Fibroblast of the aortic adventitia (primary cell): ENCODE measurements around the gene IFNA5. TPM values are rescaled to one million over a fixed set of nuclear protein-coding genes. Genes with fewer than 3 reads are reported as not detected.

Experiments used
- DNase-seq: peaks from one replicate; pipeline ENCODE4 v3.0.0-alpha.2; 2010; ENCODE audit warnings: low read depth
- H3K4me3 ChIP-seq: 2 replicates; pipeline ENCODE4 v1.5.1; 2011; ENCODE audit warnings: low read depth, mild to moderate bottlenecking, control low read depth, low read length, moderate library complexity
- total RNA-seq: library from RNA; depleted of rRNA; stranded (reverse); fragments of >200 nt; gene quantifications from 2 replicates; pipeline ENCODE4 v1.2.3, GENCODE V29; 2012; ENCODE audit warnings: low replicate concordance
- TF ChIP-seq, protein P1 (sequence below): IDR thresholded peaks from 2 replicates; pipeline ENCODE4 v1.5.1; 2011; ENCODE audit warnings: mild to moderate bottlenecking, low read length, control low read depth, inconsistent platforms; ENCODE audit not compliant: insufficient read depth

IFNA5 gene
- total RNA-seq, 1 donor, result 0.09 TPM

DNA sequence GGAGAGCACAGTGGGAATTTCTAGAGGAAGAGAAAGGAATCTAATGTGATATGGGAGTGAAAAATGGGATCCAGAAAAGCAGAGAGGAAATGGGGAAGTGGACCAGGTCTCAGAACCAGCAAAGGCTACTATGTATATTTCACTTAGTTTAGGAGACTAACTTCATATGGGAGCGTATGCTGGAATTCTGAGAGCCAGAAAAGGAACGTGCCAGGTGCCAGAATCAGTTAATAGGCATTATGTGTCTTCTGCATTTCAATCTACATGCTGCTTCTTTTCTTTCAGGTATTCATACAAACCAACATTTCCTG lies 36.8 kb downstream of the IFNA5 start:
- DNase-seq, result no peak
- TF ChIP-seq, protein P1, sequence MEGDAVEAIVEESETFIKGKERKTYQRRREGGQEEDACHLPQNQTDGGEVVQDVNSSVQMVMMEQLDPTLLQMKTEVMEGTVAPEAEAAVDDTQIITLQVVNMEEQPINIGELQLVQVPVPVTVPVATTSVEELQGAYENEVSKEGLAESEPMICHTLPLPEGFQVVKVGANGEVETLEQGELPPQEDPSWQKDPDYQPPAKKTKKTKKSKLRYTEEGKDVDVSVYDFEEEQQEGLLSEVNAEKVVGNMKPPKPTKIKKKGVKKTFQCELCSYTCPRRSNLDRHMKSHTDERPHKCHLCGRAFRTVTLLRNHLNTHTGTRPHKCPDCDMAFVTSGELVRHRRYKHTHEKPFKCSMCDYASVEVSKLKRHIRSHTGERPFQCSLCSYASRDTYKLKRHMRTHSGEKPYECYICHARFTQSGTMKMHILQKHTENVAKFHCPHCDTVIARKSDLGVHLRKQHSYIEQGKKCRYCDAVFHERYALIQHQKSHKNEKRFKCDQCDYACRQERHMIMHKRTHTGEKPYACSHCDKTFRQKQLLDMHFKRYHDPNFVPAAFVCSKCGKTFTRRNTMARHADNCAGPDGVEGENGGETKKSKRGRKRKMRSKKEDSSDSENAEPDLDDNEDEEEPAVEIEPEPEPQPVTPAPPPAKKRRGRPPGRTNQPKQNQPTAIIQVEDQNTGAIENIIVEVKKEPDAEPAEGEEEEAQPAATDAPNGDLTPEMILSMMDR, result no peak
- H3K4me3 ChIP-seq, result no peak overlapping the region

GRCh38 chr9:21267485-21268346 lies 37.4 kb downstream of the IFNA5 start:
- no peak for DNase-seq
- TF ChIP-seq, protein P1, result no peak
- H3K4me3 ChIP-seq, result no peak overlapping the region

DNA sequence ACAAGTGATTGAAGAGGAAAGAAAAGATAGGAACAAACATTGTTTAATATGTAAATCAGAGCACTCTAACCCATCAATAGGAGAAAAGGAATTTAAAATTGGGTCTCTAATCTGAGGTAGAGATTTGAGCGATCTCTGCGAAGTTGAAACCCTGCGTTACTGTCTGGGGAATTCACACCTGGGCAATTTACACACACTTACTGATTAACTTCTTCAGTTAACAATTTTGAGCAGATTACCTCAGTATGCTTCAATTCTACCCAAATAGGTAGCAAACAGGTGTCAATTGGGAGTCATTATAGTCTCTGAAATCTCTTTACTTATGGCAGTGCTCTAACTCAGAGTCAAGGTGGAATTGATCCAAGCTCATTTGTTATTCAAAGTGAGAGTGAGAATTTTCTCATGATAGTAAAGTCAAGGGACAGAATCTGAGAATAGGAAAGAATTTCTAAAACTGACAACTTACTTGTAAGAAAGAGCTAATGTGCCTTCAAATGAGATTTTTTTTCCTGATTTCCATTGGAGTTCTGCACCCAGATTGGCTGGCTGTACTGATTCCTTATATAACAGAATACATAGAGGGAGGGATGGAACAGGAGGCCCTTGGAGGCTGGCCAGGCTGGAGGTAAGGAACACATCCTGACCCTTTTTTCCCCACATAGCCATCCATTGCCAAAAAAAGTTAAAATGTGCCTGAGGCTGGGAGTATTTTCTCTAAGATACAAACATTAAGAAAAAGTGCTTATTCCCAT lies 38.2 kb downstream of the IFNA5 start:
- no peak for DNase-seq
- TF ChIP-seq, protein P1, result no peak
- H3K4me3 ChIP-seq, result no peak overlapping the region

DNA sequence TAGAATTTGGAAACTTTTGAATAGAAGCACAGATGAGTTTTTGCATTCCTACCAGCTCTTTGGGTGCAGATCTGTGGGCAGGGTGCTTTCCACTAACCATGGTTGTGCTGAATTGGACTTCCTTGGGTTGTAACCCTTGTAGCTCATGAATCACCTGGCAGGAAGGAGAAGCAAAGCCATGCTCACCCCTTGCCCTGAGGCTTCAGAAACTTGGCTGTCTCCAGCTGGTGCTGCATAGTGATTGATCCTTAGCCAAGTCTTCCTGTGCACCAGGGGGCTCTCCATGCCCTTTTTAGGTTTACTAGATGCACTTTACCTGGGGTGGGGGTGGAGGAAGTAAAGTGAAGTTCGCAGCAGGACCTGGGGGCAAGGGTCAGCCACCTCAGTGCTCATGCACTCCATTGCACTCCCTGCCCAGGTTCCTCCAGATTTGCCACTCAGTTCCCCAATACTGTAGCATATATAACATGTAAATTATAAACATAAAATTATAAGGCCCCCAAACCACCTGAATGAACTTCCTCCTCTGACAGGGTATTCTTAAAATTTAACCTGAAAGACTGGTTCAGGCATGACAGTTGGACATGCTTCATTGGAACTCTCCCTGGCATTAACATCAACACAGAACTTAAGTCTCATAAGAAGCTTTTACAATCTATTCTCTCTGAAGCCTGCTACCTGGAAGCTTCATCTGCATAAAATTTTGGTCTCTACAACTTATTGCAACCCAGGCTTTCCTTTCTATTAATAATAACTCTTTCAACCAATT lies 39.5 kb downstream of the IFNA5 start:
- DNase-seq, result no peak
- H3K4me3 ChIP-seq, result no peak overlapping the region
- TF ChIP-seq, protein P1, result no peak

- TF ChIP-seq, protein P1, result no peak
- DNase-seq, result no peak
Observed at GRCh38 chr9:21255538-21256212, 49.4 kb downstream of the IFNA5 start.

More at GRCh38 chr9:21255538-21256212, 49.4 kb downstream of the IFNA5 start:
- no peak overlapping the region for H3K4me3 ChIP-seq

Other genes with a start within 250 kb of the IFNA5 start
- gene IFNB1, start 227.4 kb downstream of the IFNA5 start, total RNA-seq, result not detected in 2 replicates
- not detected in 2 replicates for gene IFNW1, start 163.5 kb downstream of the IFNA5 start, total RNA-seq
- gene IFNA21, start 138.7 kb downstream of the IFNA5 start, total RNA-seq, result not detected in 2 replicates
- gene IFNA4, start 117.7 kb downstream of the IFNA5 start, total RNA-seq, result not detected in 2 replicates
- not detected in 2 replicates for gene IFNA7, start 103.1 kb downstream of the IFNA5 start, total RNA-seq
- not detected in 2 replicates for gene IFNA10, start 98.2 kb downstream of the IFNA5 start, total RNA-seq
- not detected in 2 replicates for gene IFNA16, start 88.0 kb downstream of the IFNA5 start, total RNA-seq
- not detected in 2 replicates for gene IFNA17, start 77.1 kb downstream of the IFNA5 start, total RNA-seq
- not detected in 2 replicates for gene IFNA14, start 65.3 kb downstream of the IFNA5 start, total RNA-seq
- 39.0 and 48.4 TPM in 2 replicates for gene KLHL9, start 30.1 kb upstream of the IFNA5 start, total RNA-seq
- gene IFNA6, start 45.6 kb upstream of the IFNA5 start, total RNA-seq, result not detected in 2 replicates
- gene IFNA13, start 62.7 kb upstream of the IFNA5 start, total RNA-seq, result not detected in 2 replicates
- not detected in 2 replicates for gene IFNA2, start 80.1 kb upstream of the IFNA5 start, total RNA-seq
- gene IFNA8, start 103.8 kb upstream of the IFNA5 start, total RNA-seq, result not detected in 2 replicates
- gene IFNA1, start 135.1 kb upstream of the IFNA5 start, total RNA-seq, result not detected in 2 replicates
- gene IFNE, start 177.0 kb upstream of the IFNA5 start, total RNA-seq, result 4.5 and 18.3 TPM in 2 replicates